ENCODE data around the gene ATP8B4. TPM values are rescaled to one million over a fixed set of nuclear protein-coding genes. Genes with fewer than 3 reads are reported as not detected.

The ATP8B4 gene
- total and polyA plus RNA-seq, 4 donors, result 0.20 to 43.9 (median 10.8) TPM

DNA sequence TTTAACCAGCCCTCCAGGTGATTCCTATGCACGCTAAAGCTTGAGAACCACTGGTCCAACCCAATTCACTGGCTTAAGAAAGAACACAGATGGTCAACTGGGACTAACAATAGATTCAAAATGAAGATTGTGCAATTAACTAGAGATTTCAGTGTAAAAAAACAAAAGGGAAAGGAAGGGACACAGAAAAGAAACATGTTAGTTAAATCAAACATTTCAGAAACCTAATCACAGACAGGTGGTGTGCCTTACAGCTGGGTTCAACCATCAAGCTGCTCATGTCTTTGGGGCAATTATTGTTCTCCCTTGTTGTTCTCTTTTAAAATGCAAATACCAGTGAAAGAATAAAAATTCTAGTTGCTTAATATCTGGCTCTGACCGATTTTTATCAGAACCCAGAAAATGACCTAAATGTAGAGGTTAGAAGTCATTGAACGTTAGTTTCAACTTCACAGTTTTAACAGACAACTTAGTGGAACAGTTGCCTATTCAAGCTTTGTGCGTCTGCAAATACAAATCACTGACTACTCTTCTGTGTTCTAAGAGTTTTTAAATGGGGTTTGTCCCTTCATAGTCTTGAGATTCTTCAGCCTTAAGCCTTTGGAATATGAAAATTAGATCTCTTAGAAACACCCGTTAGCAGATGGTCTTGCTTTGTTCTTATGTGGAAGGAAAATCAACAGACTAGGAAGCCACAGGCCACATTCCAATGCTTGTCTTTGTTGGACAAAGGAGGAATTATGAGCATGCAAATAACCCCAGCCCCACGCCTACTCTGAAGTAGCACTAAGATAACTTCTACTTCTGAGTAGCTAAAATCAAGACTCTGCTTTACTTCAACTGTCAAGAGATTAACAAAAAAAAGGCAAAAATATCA is 223.4 kb downstream of the ATP8B4 start:
- Histone ChIP-seq H3K36me3 (ENCODE audit: control insufficient read depth in 1 of 2, insufficient read depth in 2 of 2, low read length in 1 of 2) (no peaks in the 10 kb centered on the region), H3K27me3 (ENCODE audit: control insufficient read depth in 1 of 2, insufficient read depth in 2 of 2, low read length in 1 of 2) (no peaks in the 10 kb centered on the region), H3K27ac (ENCODE audit: low read depth in 1 of 2, low read length in 2 of 2) (no peak overlapping the region), H3K4me1 (ENCODE audit: control insufficient read depth in 1 of 2, insufficient read depth in 2 of 2, low read length in 2 of 2) (peaks cover 0 to 2% of the 10 kb centered on the region in 2 donors), H3K4me3 (ENCODE audit: low read length in 2 of 2) (no peak overlapping the region), H3K9me3 (ENCODE audit: control insufficient read depth, low read length) (no peaks in the 10 kb centered on the region)
- intact Hi-C loops (cut with DNase I), result no loop called here
- no peak for ATAC-seq (ENCODE audit: low FRiP score)
- no peak for DNase-seq
- WGBS, 2 donors, result 66 to 69% methylated on average over 6 of the region's 6 CpGs

DNA sequence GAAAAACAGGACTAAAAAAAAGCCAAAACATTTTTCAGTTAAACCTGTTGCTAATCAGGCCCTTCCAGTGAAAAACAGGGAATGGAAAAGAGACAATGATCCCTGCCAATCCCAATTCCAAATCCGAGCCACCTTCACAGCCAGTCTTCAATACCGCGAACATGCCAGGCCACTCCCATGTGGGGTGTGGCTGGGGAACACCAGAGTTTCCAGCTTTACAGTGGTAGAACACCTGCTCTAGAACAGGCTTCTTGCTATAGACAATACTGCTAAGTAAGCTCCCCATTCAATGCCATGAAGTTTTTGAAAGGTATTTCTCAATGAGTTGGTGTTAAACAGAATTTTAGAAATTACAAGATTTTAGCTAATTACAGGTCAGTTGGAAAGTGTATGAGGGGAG is 228.3 kb downstream of the ATP8B4 start:
- H3K4me1 ChIP-seq (ENCODE audit: control insufficient read depth in 1 of 2, insufficient read depth in 2 of 2, low read length in 2 of 2), result no peaks in the 10 kb centered on the region
- 96 to 99% methylated on average over 3 of the region's 3 CpGs for WGBS, 2 donors
- no peak overlapping the region for H3K4me3 ChIP-seq (ENCODE audit: low read length in 2 of 2)
- H3K36me3 ChIP-seq (ENCODE audit: control insufficient read depth in 1 of 2, insufficient read depth in 2 of 2, low read length in 1 of 2), result no peaks in the 10 kb centered on the region
- DNase-seq (no peak), ATAC-seq (ENCODE audit: low FRiP score) (no peak)
- no peaks in the 10 kb centered on the region for H3K9me3 ChIP-seq (ENCODE audit: control insufficient read depth, low read length)
- intact Hi-C loops (cut with DNase I), result no loop called here
- H3K27ac ChIP-seq (ENCODE audit: low read depth in 1 of 2, low read length in 2 of 2), result no peak overlapping the region
- no peaks in the 10 kb centered on the region for H3K27me3 ChIP-seq (ENCODE audit: control insufficient read depth in 1 of 2, insufficient read depth in 2 of 2, low read length in 1 of 2)

DNA sequence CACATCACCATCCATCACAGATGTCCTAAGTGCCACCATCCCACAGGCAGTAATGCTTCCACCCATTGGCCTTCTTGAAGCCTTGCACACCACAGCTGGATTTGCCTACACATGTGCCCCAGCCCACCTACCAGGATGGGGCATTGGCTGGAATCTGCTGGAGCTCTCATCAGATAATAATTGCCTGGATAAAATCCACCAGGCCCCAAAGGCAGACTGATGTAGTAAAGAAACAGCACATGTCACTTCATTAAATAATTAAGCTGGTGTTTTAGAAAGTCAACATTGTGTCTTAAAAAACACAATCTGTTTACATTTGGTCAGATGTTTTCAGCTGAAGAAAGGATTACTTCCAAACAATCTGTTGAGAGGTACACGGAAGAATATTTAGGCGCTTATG is 229.5 kb downstream of the ATP8B4 start:
- DNase-seq (no peak), ATAC-seq (ENCODE audit: low FRiP score) (no peak)
- no peaks in the 10 kb centered on the region for H3K4me1 ChIP-seq (ENCODE audit: control insufficient read depth in 1 of 2, insufficient read depth in 2 of 2, low read length in 2 of 2)
- no peaks in the 10 kb centered on the region for H3K36me3 ChIP-seq (ENCODE audit: control insufficient read depth in 1 of 2, insufficient read depth in 2 of 2, low read length in 1 of 2)
- intact Hi-C loops (cut with DNase I), result no loop called here
- no peak overlapping the region for H3K4me3 ChIP-seq (ENCODE audit: low read length in 2 of 2)
- H3K9me3 ChIP-seq (ENCODE audit: control insufficient read depth, low read length), result no peaks in the 10 kb centered on the region
- WGBS, 2 donors, result 70 to 72% methylated on average over 2 of the region's 2 CpGs
- H3K27ac ChIP-seq (ENCODE audit: low read depth in 1 of 2, low read length in 2 of 2), result no peak overlapping the region
- H3K27me3 ChIP-seq (ENCODE audit: control insufficient read depth in 1 of 2, insufficient read depth in 2 of 2, low read length in 1 of 2), result no peaks in the 10 kb centered on the region

DNA sequence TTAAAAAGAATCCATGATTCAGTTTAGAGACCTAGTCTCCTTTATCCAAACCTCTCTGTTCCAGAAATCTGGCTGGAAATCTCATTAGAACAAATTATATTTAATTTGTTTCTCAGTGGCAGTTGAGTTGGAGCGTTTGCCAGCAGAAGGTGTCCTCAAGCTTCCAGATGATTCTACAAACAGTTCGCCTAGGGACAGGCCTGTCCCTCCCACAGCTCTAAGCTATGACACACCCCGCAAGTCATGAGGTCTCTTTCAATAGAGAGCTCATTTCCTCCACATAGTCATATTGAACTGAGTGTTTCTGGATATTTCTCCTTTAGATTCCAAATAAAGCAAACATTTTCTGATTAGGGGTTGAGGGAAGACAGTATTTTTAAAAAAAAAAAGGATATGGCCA is 230.3 kb downstream of the ATP8B4 start:
- intact Hi-C loops (cut with DNase I), result no loop called here
- WGBS, 2 donors, result 94 to 97% methylated on average over 3 of the region's 3 CpGs
- no peak overlapping the region for H3K27ac ChIP-seq (ENCODE audit: low read depth in 1 of 2, low read length in 2 of 2)
- no peaks in the 10 kb centered on the region for H3K36me3 ChIP-seq (ENCODE audit: control insufficient read depth in 1 of 2, insufficient read depth in 2 of 2, low read length in 1 of 2)
- no peaks in the 10 kb centered on the region for H3K9me3 ChIP-seq (ENCODE audit: control insufficient read depth, low read length)
- no peaks in the 10 kb centered on the region for H3K4me1 ChIP-seq (ENCODE audit: control insufficient read depth in 1 of 2, insufficient read depth in 2 of 2, low read length in 2 of 2)
- DNase-seq (no peak), ATAC-seq (ENCODE audit: low FRiP score) (no peak)
- H3K27me3 ChIP-seq (ENCODE audit: control insufficient read depth in 1 of 2, insufficient read depth in 2 of 2, low read length in 1 of 2), result no peaks in the 10 kb centered on the region
- no peak overlapping the region for H3K4me3 ChIP-seq (ENCODE audit: low read length in 2 of 2)

DNA sequence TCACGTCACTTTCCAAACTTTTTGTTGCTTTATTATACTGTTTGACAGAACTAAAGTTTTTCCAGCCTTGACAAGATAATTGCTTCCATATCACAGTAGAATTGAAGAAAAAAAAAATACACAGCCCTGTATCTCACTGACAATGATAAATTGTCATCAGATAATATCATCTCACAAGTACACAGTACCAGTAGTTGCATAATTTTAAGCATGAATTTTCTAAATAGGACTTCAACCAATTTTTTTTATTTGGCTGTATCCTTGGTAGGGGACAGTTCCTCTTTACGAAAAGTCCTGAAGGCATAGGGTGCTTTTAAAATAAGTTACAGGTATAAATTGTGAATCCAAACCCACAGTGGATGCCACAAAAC is 230.7 kb downstream of the ATP8B4 start:
- Histone ChIP-seq H3K27me3 (ENCODE audit: control insufficient read depth in 1 of 2, insufficient read depth in 2 of 2, low read length in 1 of 2) (no peaks in the 10 kb centered on the region), H3K9me3 (ENCODE audit: control insufficient read depth, low read length) (no peaks in the 10 kb centered on the region), H3K36me3 (ENCODE audit: control insufficient read depth in 1 of 2, insufficient read depth in 2 of 2, low read length in 1 of 2) (no peaks in the 10 kb centered on the region), H3K4me3 (ENCODE audit: low read length in 2 of 2) (no peak overlapping the region), H3K4me1 (ENCODE audit: control insufficient read depth in 1 of 2, insufficient read depth in 2 of 2, low read length in 2 of 2) (no peaks in the 10 kb centered on the region), H3K27ac (ENCODE audit: low read depth in 1 of 2, low read length in 2 of 2) (no peak overlapping the region)
- intact Hi-C loops (cut with DNase I), result no loop called here
- no peak for DNase-seq
- 83 to 92% methylated on average over 2 of the region's 2 CpGs for WGBS, 2 donors
- peak; percentile 36 for ATAC-seq (ENCODE audit: low FRiP score)

DNA sequence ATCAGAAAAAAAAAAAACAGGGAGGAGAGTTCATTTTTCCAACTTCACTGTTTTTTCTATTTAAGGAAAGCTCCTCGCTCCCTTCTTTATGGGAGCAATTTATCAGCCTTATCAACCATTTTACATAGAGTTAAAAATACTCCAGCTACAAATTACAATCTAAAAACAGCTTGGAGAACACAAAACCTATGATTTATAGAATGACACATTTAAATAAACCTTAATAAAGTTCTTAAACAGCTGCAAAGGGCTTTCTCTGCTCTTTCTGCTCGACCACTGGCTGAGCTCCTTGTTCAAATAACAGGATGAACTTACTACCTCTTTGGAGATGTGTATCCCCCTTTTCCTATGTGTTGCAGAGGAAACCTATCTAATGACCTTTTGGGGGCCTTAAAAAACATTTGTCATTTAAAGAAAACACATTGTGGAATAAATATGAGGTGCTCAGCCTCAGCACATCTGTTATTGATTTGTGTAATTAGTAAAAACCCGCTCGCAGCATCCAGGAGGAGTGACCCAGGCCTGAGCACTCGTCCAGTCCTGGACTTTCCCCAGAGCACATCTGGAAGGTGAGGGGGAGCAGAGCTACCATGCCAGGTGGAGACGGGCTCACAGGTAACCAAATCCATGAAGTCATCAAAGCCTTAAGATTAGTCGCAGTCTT is 231.2 kb downstream of the ATP8B4 start:
- H3K27me3 ChIP-seq (ENCODE audit: control insufficient read depth in 1 of 2, insufficient read depth in 2 of 2, low read length in 1 of 2), result no peaks in the 10 kb centered on the region
- DNase-seq (no peak), ATAC-seq (ENCODE audit: low FRiP score) (no peak)
- 45 to 55% methylated on average over 7 of the region's 7 CpGs for WGBS, 2 donors
- no peak overlapping the region for H3K4me3 ChIP-seq (ENCODE audit: low read length in 2 of 2)
- no peaks in the 10 kb centered on the region for H3K4me1 ChIP-seq (ENCODE audit: control insufficient read depth in 1 of 2, insufficient read depth in 2 of 2, low read length in 2 of 2)
- H3K36me3 ChIP-seq (ENCODE audit: control insufficient read depth in 1 of 2, insufficient read depth in 2 of 2, low read length in 1 of 2), result no peaks in the 10 kb centered on the region
- no peak overlapping the region for H3K27ac ChIP-seq (ENCODE audit: low read depth in 1 of 2, low read length in 2 of 2)
- no peaks in the 10 kb centered on the region for H3K9me3 ChIP-seq (ENCODE audit: control insufficient read depth, low read length)
- intact Hi-C loops (cut with DNase I), result no loop called here

DNA sequence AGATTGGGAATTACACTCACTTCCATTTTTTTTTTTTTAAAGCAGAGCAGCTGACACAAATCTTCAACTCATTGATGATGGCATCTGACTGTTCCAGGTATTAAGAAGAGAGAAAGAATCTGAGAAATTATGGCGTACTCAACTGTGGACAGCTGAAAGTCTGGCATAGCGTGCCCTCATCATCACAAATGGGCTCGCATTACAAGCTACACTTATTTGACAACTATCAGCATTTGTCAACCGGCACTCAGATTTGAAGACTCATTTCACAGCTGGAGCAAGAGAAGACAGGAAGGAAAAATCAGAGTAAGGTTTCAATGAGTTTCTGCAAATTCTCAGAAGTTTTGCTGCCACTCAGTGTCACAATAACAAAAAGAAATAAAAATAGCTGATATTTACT is 235.9 kb downstream of the ATP8B4 start:
- no peaks in the 10 kb centered on the region for H3K27me3 ChIP-seq (ENCODE audit: control insufficient read depth in 1 of 2, insufficient read depth in 2 of 2, low read length in 1 of 2)
- DNase-seq, result no peak
- H3K27ac ChIP-seq (ENCODE audit: low read depth in 1 of 2, low read length in 2 of 2), result no peak overlapping the region
- WGBS, 2 donors, result 90 to 97% methylated on average over 4 of the region's 4 CpGs
- no peak for ATAC-seq (ENCODE audit: low FRiP score)
- no peaks in the 10 kb centered on the region for H3K9me3 ChIP-seq (ENCODE audit: control insufficient read depth, low read length)
- no peaks in the 10 kb centered on the region for H3K4me1 ChIP-seq (ENCODE audit: control insufficient read depth in 1 of 2, insufficient read depth in 2 of 2, low read length in 2 of 2)
- no peak overlapping the region for H3K4me3 ChIP-seq (ENCODE audit: low read length in 2 of 2)
- no peaks in the 10 kb centered on the region for H3K36me3 ChIP-seq (ENCODE audit: control insufficient read depth in 1 of 2, insufficient read depth in 2 of 2, low read length in 1 of 2)
- intact Hi-C loops (cut with DNase I), result no loop called here

DNA sequence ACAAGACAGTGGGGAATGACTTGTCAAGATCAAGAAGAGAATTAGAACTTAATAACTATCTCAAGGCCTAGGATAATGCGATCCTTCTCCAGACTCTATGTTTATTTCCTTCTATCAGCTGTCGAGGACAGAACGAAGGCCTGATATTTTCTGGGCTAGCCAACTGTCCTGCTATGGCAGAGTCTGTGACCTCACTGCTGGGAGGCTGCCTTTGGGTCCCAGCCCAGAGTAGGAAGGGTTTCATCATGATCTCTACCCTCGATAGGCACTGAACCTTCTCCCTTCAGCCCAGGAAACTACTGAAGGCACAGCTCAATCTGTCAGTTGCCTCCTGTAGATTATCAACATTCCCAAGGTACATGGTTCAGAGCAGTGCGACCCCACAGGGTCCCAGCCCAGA is 237.2 kb downstream of the ATP8B4 start:
- H3K36me3 ChIP-seq (ENCODE audit: control insufficient read depth in 1 of 2, insufficient read depth in 2 of 2, low read length in 1 of 2), result no peaks in the 10 kb centered on the region
- intact Hi-C loops (cut with DNase I), result no loop called here
- no peaks in the 10 kb centered on the region for H3K27me3 ChIP-seq (ENCODE audit: control insufficient read depth in 1 of 2, insufficient read depth in 2 of 2, low read length in 1 of 2)
- peaks cover 3 to 7% of the 10 kb centered on the region in 2 donors for H3K4me1 ChIP-seq (ENCODE audit: control insufficient read depth in 1 of 2, insufficient read depth in 2 of 2, low read length in 2 of 2)
- no peaks in the 10 kb centered on the region for H3K9me3 ChIP-seq (ENCODE audit: control insufficient read depth, low read length)
- 64 to 70% methylated on average over 5 of the region's 5 CpGs for whole genome bisulfite sequencing, 2 donors
- DNase-seq (no peak), ATAC-seq (ENCODE audit: low FRiP score) (no peak)
- H3K27ac ChIP-seq (ENCODE audit: low read depth in 1 of 2, low read length in 2 of 2), result no peak overlapping the region
- H3K4me3 ChIP-seq (ENCODE audit: low read length in 2 of 2), result no peak overlapping the region

DNA sequence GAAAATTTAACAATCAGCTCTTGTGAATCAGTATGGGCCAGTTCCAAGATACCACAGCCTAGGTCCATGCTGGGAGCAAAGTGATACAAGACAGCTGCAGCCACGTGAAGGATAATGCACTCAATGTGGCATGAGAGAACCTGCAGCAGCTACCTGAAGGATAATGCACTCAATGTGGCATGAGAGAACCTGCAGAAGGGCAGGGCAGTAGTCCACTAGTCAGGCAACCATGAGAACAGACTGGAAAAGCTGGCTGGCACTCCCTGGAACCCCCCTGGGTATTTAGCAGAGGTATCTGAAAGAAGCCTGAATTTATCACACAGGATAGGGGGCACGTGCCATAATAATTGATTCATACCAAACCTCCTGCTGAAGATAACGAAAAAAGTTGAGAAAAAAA is 237.6 kb downstream of the ATP8B4 start:
- H3K27me3 ChIP-seq (ENCODE audit: control insufficient read depth in 1 of 2, insufficient read depth in 2 of 2, low read length in 1 of 2), result no peaks in the 10 kb centered on the region
- intact Hi-C loops (cut with DNase I), result no loop called here
- H3K36me3 ChIP-seq (ENCODE audit: control insufficient read depth in 1 of 2, insufficient read depth in 2 of 2, low read length in 1 of 2), result no peaks in the 10 kb centered on the region
- no peak for DNase-seq
- H3K4me1 ChIP-seq (ENCODE audit: control insufficient read depth in 1 of 2, insufficient read depth in 2 of 2, low read length in 2 of 2), result peaks cover 3 to 9% of the 10 kb centered on the region in 2 donors
- WGBS, 2 donors, result 91 to 93% methylated on average over 3 of the region's 3 CpGs
- H3K9me3 ChIP-seq (ENCODE audit: control insufficient read depth, low read length), result no peaks in the 10 kb centered on the region
- no peak overlapping the region for H3K27ac ChIP-seq (ENCODE audit: low read depth in 1 of 2, low read length in 2 of 2)
- H3K4me3 ChIP-seq (ENCODE audit: low read length in 2 of 2), result no peak overlapping the region
- no peak for ATAC-seq (ENCODE audit: low FRiP score)
